Stomach (tissue), 4 donors: ENCODE data around the gene SMIM41.

Source experiments
- EP300 ChIP-seq: sonication (generic); formaldehyde crosslinking; IDR thresholded peaks from one replicate; pipeline ENCODE4 v1.6.1; 2017; ENCODE audit warnings: antibody characterized with exemption
- POLR2A ChIP-seq, 4 donors: fragments of 450-650 bp; IDR thresholded peaks; one replicate each; pipeline ENCODE4 v1.6.1; 2016; ENCODE audit warnings: antibody characterized with exemption in 4 of 4, control low read depth in 2 of 4, mild to moderate bottlenecking in 1 of 4, moderate library complexity in 1 of 4
- TF ChIP-seq, protein P1 (sequence below), 7 experiments: fragments of 450-650 bp in 4 of 7; fragments of 200-600 bp in 3 of 7; sonication (generic) in 3 of 7; IDR thresholded peaks; one replicate each; pipeline ENCODE4 v1.5.1; 2016 to 2019; ENCODE audit warnings: antibody characterized with exemption in 7 of 7, control low read depth in 2 of 7, mild to moderate bottlenecking in 1 of 7

DNA sequence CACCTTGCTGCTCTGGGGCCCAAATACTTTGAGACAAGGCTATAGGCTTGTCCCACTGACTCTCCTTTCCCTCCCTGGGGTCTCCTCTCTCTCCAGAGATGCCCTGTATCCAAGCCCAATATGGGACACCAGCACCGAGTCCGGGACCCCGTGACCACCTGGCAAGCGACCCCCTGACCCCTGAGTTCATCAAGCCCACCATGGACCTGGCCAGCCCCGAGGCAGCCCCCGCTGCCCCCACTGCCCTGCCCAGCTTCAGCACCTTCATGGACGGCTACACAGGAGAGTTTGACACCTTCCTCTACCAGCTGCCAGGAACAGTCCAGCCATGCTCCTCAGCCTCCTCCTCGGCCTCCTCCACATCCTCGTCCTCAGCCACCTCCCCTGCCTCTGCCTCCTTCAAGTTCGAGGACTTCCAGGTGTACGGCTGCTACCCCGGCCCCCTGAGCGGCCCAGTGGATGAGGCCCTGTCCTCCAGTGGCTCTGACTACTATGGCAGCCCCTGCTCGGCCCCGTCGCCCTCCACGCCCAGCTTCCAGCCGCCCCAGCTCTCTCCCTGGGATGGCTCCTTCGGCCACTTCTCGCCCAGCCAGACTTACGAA lies 25.2 kb upstream of the SMIM41 start:
- TF ChIP-seq, protein P1, sequence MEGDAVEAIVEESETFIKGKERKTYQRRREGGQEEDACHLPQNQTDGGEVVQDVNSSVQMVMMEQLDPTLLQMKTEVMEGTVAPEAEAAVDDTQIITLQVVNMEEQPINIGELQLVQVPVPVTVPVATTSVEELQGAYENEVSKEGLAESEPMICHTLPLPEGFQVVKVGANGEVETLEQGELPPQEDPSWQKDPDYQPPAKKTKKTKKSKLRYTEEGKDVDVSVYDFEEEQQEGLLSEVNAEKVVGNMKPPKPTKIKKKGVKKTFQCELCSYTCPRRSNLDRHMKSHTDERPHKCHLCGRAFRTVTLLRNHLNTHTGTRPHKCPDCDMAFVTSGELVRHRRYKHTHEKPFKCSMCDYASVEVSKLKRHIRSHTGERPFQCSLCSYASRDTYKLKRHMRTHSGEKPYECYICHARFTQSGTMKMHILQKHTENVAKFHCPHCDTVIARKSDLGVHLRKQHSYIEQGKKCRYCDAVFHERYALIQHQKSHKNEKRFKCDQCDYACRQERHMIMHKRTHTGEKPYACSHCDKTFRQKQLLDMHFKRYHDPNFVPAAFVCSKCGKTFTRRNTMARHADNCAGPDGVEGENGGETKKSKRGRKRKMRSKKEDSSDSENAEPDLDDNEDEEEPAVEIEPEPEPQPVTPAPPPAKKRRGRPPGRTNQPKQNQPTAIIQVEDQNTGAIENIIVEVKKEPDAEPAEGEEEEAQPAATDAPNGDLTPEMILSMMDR (IDR thresholded peaks at IDR 0.05) = no peak
- TF ChIP-seq POLR2A (IDR thresholded peaks at IDR 0.05) = no peak
- TF ChIP-seq EP300 = no peak
